Epithelial cell of esophagus (primary cell): ENCODE measurements around the gene ADORA1.

Experiments
- DNase-seq: peaks from one replicate; pipeline ENCODE4 v3.0.0; 2010; ENCODE audit warnings: low read depth
- H3K4me3 ChIP-seq: 2 replicates; pipeline ENCODE4 v1.5.1; 2011; ENCODE audit warnings: mild to moderate bottlenecking, low read length, control low read depth
- CTCF ChIP-seq: IDR thresholded peaks from 2 replicates; pipeline ENCODE4 v1.5.1; 2011; ENCODE audit warnings: low read depth, mild to moderate bottlenecking, low read length, control low read depth, inconsistent platforms; ENCODE audit not compliant: insufficient read depth; ENCODE audit errors: missing control alignments

The ADORA1 gene

DNA sequence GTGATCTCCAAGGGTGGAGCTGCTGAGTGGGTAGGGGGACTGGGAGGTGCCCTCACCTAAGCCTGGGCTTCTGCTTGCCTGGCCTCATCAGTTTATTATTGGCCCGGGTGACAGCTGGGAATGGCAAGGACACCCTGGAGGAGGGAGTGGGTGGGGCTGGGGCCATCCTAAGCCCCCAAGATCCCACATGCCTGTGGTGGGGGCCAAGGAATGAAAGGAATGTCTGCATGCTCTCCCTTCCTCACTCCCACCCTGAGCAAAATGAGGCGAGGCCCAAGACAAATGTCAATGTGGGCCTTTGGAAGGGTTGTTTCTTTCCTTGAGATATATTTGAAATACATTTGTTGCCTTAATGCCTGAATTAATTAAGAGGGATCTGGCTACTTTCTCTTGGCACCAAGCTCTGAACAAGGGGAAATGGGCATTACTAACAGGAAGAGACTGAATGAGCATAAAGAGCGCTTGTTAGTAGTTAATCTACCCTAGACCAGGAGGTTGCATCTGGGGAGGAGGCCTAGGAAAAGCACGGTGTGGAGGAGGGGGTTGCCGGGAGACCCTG is 78.7 kb downstream of the ADORA1 start:
- no peak for TF ChIP-seq CTCF
- no peak for DNase-seq
- H3K4me3 ChIP-seq = no peak overlapping the region

GRCh38 chr1:203207751-203208150 is 80.2 kb downstream of the ADORA1 start:
- no peak for DNase-seq
- H3K4me3 ChIP-seq = no peak overlapping the region
- TF ChIP-seq CTCF = no peak

DNA sequence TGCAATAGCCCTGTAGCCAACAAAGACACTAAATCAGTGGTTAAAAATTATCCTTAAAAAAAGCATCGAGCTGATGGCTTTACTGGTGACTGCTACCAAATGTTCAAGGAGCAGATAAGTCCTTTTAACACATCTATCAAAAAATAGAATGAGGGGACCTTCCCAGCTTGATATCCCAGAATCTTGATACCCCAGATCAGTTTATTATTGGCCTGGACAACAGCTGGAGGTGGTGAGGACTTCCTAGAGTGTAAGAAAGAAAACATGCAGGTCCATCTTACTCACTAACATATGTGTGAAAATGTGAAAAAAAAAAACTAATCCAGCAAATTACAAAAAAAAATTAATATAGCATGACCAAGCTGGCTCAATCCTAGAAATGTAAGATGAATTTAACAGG is 80.7 kb downstream of the ADORA1 start:
- H3K4me3 ChIP-seq = no peak overlapping the region
- TF ChIP-seq CTCF = no peak
- DNase-seq = no peak

GRCh38 chr1:203210350-203210749 is 82.8 kb downstream of the ADORA1 start:
- no peak for DNase-seq
- no peak for TF ChIP-seq CTCF
- H3K4me3 ChIP-seq = no peak overlapping the region

DNA sequence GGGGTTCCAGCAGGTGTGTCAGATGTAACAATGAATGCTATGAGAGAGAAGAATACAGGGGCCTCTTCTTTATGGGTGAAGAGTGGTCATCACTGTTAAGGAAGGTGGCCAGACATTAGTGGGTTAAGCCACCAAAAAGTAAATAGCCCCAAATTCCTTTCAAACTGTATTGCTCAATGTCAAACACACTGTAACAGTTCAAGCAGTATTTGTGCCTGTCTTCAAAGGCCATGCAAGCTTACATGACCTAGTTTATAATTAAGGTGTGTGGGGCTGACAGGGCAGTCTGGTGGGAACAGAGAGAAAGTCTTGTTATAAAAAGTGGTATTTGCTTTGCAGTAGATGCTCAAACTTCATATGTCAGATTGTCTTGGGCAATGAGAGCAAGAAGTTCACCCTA is 83.5 kb downstream of the ADORA1 start:
- TF ChIP-seq CTCF = no peak
- no peak for DNase-seq
- no peak overlapping the region for H3K4me3 ChIP-seq

DNA sequence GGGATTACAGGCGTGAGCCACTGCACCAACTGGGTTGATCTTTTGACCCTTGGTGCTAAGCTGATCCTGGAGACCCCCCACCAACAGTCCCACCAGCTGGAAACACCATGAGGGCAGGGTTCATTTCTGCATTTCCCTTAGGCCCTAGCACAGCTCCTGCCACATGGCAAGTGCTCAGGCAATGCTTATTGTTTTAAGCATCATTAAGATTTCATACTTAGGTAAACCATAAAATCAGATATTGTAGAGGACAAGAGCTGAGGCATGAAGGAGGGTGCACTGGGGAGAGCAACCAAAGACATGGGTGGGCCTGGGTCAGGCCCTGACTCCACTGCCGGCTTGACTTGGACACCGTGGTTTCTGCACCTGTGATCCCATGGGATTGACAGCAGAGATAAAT is 84.3 kb downstream of the ADORA1 start:
- no peak for TF ChIP-seq CTCF
- DNase-seq = no peak
- H3K4me3 ChIP-seq = no peak overlapping the region

DNA sequence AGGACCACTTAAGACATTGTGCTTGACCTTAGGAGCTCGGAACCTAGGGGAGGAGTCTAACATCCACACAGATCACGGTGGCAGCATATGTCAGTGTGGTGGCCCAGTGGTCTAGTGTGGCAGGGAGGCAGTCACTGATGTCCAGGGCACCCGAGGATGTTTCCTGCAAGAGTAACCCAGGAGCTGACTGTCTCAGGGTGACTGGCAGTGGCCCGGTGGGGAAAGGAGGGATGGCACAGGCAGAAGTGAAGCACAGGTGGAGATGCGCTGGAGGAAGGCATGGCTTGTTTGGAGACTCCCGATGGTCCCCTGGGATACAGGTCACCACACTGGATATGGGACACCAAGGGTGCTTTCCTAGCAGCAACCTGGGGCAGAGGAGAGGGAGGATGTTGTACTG is 85.6 kb downstream of the ADORA1 start:
- no peak for DNase-seq
- H3K4me3 ChIP-seq = no peak overlapping the region
- no peak for TF ChIP-seq CTCF
